GM12865 (cell line): Measurements from ENCODE around the gene GNAL.

Source experiments
- DNase-seq: peaks from one replicate; pipeline ENCODE4 v3.0.0; 2010; ENCODE audit warnings: low read depth
- H3K4me3 ChIP-seq: 2 replicates; pipeline ENCODE4 v1.5.1; 2011; ENCODE audit warnings: mild to moderate bottlenecking, low read depth, low read length, control low read depth
- CTCF ChIP-seq: IDR thresholded peaks from 2 replicates; pipeline ENCODE4 v1.5.1; 2011; ENCODE audit warnings: low read length, control low read depth, low read depth, inconsistent platforms; ENCODE audit not compliant: insufficient read depth; ENCODE audit errors: missing control alignments

GNAL gene

GRCh38 chr18:11811009-11811408, 121.9 kb downstream of the GNAL start:
- H3K4me3 ChIP-seq, result no peak overlapping the region
- DNase-seq, result no peak
- TF ChIP-seq CTCF, result no peak

- DNase-seq, result no peak
- TF ChIP-seq CTCF, result no peak
- H3K4me3 ChIP-seq, result no peak overlapping the region
These were observed 128.2 kb downstream of the GNAL start for GRCh38 chr18:11817229-11817628.

DNA sequence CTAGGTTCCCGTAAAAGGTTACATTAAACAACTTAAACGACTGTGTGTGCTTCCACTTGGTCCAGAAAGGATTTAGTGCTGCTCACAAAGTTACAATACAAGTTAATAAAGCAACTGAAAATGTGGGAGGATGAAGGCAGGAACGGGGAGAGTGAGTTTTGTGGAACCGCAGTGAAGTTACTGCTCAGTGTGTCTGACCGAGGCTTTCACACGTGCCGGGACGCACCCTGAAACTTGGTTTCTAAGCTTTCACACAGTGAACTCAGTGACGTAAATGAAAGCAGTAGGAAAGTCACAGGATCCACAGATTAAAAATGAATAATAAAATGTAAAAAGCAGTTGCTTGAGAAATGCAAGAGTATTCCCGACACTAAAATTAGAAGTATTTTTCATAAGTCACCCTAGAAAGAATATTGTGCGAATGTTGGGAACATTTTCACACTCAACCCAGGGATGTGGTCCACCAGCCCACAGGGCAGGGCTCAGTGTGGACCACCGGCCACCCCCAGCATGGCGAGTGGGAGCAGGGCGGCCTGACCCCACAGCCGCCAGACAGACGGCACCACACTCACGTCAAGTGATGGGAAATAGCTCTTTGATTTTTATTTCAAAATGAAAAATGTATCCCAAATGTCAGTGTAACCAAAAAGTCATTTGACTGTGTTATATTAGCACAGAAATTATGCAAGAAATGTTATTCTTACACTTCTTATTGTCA, 129.6 kb downstream of the GNAL start:
- no peak for TF ChIP-seq CTCF
- H3K4me3 ChIP-seq, result no peak overlapping the region
- DNase-seq, result no peak

DNA sequence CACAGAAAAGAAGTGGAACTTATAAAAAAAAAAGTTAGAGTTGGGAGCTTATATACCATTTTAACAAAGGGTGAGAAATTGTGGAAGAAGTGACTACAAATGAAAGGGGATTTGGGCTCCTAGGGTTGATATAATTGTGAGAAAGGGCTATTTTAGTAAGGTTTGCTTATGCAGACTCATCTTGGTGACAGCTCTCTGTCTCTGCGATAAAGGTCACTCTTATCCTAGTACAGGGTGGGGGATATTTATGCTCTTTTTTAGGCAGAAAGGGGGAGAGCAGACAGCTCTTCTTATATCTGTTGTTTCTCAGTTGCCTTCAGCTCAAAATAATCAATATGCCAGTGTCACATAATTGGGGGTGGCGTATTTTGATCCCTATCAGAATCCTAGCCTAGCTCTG, 130.9 kb downstream of the GNAL start:
- H3K4me3 ChIP-seq, result no peak overlapping the region
- TF ChIP-seq CTCF, result no peak
- DNase-seq, result no peak

DNA sequence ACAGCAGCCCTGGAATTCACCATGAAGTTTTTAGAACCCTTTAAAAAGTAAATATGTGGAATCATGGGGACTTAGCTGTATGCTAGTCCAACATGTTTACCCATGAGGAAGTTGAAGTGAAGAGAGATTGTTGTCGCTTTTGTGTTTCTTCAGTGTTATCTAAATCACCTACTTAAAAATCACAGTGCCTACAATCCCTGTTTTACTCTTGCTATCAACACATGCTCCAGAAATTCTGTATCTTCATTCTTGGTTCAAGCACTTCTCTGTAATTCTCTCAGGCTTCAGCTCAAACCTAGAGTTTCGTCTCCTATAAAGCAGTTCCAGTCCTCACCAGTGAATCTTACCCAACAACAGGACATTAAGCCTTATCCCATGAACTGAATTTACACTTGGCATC, 131.6 kb downstream of the GNAL start:
- TF ChIP-seq CTCF, result no peak
- no peak for DNase-seq
- H3K4me3 ChIP-seq, result no peak overlapping the region

- DNase-seq, result no peak
- H3K4me3 ChIP-seq, result no peak overlapping the region
- TF ChIP-seq CTCF, result no peak
These were observed 132.1 kb downstream of the GNAL start for GRCh38 chr18:11821208-11821607.

- no peak for TF ChIP-seq CTCF
- no peak for DNase-seq
- no peak overlapping the region for H3K4me3 ChIP-seq
These were observed 132.7 kb downstream of the GNAL start for GRCh38 chr18:11821643-11822237.
